ENCODE data around the gene RIMOC1.
A peak's percentile ranks its signal among the peaks of the same experiment; 100 is the strongest.

RIMOC1 gene

GRCh38 chr5:41903892-41904799, at the start of gene RIMOC1:
RIMOC1 (plus strand) TSS chr5:41904344; CDS start chr5:41904368, 24 bp downstream.
- FAIRE-seq, result peak; percentile 99

- FAIRE-seq, result peak; percentile 85
Observed at GRCh38 chr5:41856644-41857491, 47.3 kb upstream of the RIMOC1 start.

- FAIRE-seq, result no peak
Observed at GRCh38 chr5:41857989-41858388, 46.2 kb upstream of the RIMOC1 start.

- no peak for FAIRE-seq
Observed at GRCh38 chr5:41858890-41859289, 45.3 kb upstream of the RIMOC1 start.

GRCh38 chr5:41863871-41864486, 40.2 kb upstream of the RIMOC1 start:
- FAIRE-seq, result no peak

GRCh38 chr5:41869151-41869723, 34.9 kb upstream of the RIMOC1 start:
- no peak for FAIRE-seq

GRCh38 chr5:41869724-41870626, 34.2 kb upstream of the RIMOC1 start, which contains the start of gene OXCT1:
OXCT1 (minus strand) TSS chr5:41870425; CDS start chr5:41870358, 67 bp downstream.
- FAIRE-seq, result no peak

- FAIRE-seq, result no peak
Observed at GRCh38 chr5:41870627-41871048, 33.5 kb upstream of the RIMOC1 start.

- no peak for FAIRE-seq
Observed at GRCh38 chr5:41871852-41872251, 32.3 kb upstream of the RIMOC1 start.

GRCh38 chr5:41874512-41875060, 29.6 kb upstream of the RIMOC1 start:
- no peak for FAIRE-seq

- no peak for FAIRE-seq
Observed at GRCh38 chr5:41875121-41875520, 29.0 kb upstream of the RIMOC1 start.

GRCh38 chr5:41876678-41877077, 27.5 kb upstream of the RIMOC1 start:
- FAIRE-seq, result no peak

- FAIRE-seq, result no peak
Observed at GRCh38 chr5:41877408-41877807, 26.7 kb upstream of the RIMOC1 start.

- no peak for FAIRE-seq
Observed at GRCh38 chr5:41878173-41878572, 26.0 kb upstream of the RIMOC1 start.

GRCh38 chr5:41878643-41879478, 25.3 kb upstream of the RIMOC1 start:
- no peak for FAIRE-seq

GRCh38 chr5:41882765-41883164, 21.4 kb upstream of the RIMOC1 start:
- FAIRE-seq, result no peak

GRCh38 chr5:41883243-41883642, 20.9 kb upstream of the RIMOC1 start:
- no peak for FAIRE-seq

- no peak for FAIRE-seq
Observed at GRCh38 chr5:41883936-41884335, 20.2 kb upstream of the RIMOC1 start.

- FAIRE-seq, result no peak
Observed at GRCh38 chr5:41885286-41885685, 18.9 kb upstream of the RIMOC1 start.

GRCh38 chr5:41891066-41891707, 13.0 kb upstream of the RIMOC1 start:
- no peak for FAIRE-seq
